Nephron (organoid): Measurements from ENCODE around the gene SH3PXD2A.

Experiments
- H3K27ac Mint-ChIP-seq, 3 experiments: 2 replicates each; pipeline ENCODE4 v1.8.0; 2020; ENCODE audit warnings: mixed read lengths in 3 of 3, mild to moderate bottlenecking in 2 of 3, moderate library complexity in 1 of 3
- H3K27me3 Mint-ChIP-seq: 2 replicates; pipeline ENCODE4 v1.8.0; 2021; ENCODE audit warnings: low read depth, mild to moderate bottlenecking, moderate library complexity, mixed read lengths
- H3K36me3 Mint-ChIP-seq: 2 replicates; pipeline ENCODE4 v1.8.0; 2020; ENCODE audit warnings: low read depth, mixed read lengths
- H3K4me1 Mint-ChIP-seq: 2 replicates; pipeline ENCODE4 v1.8.0; 2020; ENCODE audit warnings: mixed read lengths
- H3K4me3 Mint-ChIP-seq, 3 experiments: 2 replicates each; pipeline ENCODE4 v1.8.0; 2020; ENCODE audit warnings: mild to moderate bottlenecking in 3 of 3, mixed read lengths in 3 of 3, moderate library complexity in 2 of 3
- H3K9me3 Mint-ChIP-seq: 2 replicates; pipeline ENCODE4 v1.8.0; 2020; ENCODE audit warnings: mixed read lengths
- TF ChIP-seq, protein P1 (sequence below), 3 experiments: fragments of 200-600 bp; sonication (generic); IDR thresholded peaks; one replicate each; pipeline ENCODE4 v1.5.0; 2021; ENCODE audit warnings: antibody characterized with exemption in 3 of 3; ENCODE audit not compliant: unreplicated experiment in 3 of 3

The SH3PXD2A gene

GRCh38 chr10:103736763-103737162, 118.6 kb downstream of the SH3PXD2A start:
- no peak overlapping the region for H3K4me3 Mint-ChIP-seq
- peak overlapping the region in 2 of 3 experiments; percentile 58 to 60 for H3K27ac Mint-ChIP-seq
- H3K36me3 Mint-ChIP-seq: no peaks in the 10 kb centered on the region

GRCh38 chr10:103736044-103736443, 119.3 kb downstream of the SH3PXD2A start:
- TF ChIP-seq, protein P1, sequence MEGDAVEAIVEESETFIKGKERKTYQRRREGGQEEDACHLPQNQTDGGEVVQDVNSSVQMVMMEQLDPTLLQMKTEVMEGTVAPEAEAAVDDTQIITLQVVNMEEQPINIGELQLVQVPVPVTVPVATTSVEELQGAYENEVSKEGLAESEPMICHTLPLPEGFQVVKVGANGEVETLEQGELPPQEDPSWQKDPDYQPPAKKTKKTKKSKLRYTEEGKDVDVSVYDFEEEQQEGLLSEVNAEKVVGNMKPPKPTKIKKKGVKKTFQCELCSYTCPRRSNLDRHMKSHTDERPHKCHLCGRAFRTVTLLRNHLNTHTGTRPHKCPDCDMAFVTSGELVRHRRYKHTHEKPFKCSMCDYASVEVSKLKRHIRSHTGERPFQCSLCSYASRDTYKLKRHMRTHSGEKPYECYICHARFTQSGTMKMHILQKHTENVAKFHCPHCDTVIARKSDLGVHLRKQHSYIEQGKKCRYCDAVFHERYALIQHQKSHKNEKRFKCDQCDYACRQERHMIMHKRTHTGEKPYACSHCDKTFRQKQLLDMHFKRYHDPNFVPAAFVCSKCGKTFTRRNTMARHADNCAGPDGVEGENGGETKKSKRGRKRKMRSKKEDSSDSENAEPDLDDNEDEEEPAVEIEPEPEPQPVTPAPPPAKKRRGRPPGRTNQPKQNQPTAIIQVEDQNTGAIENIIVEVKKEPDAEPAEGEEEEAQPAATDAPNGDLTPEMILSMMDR (IDR thresholded peaks at IDR 0.05; ENCODE audit: unreplicated experiment in 3 of 3): no peak
- Mint-ChIP-seq H3K27ac (no peak overlapping the region), H3K4me1 (peaks cover 59% of the 10 kb centered on the region), H3K4me3 (no peak overlapping the region), H3K9me3 (no peaks in the 10 kb centered on the region), H3K36me3 (no peaks in the 10 kb centered on the region), H3K27me3 (peaks cover 4% of the 10 kb centered on the region)

More at GRCh38 chr10:103736763-103737162, 118.6 kb downstream of the SH3PXD2A start:
- Mint-ChIP-seq H3K27me3 (peaks cover 4% of the 10 kb centered on the region), H3K9me3 (no peaks in the 10 kb centered on the region), H3K4me1 (peaks cover 63% of the 10 kb centered on the region)
- TF ChIP-seq, protein P1 (IDR thresholded peaks at IDR 0.05; ENCODE audit: unreplicated experiment in 3 of 3): no peak

DNA sequence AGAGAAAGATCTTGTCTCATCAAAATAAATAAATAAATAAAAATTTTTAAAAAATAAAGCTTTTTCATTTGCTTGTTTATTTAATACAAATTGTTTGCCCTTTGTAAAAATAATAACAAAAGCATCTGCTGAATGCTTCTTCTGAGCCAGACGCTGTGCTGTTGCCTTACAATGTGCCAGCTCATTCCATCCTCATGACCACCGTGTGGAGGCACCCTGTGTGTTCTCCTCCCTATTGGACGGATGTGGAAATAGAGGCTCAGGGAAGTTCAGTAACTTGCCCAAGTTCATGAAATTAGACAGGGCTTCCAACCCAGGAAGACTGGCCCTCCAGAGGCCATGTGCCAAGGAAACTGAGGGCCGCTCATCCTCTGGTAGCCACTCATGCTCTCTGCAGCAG, 120.6 kb downstream of the SH3PXD2A start:
- no peaks in the 10 kb centered on the region for H3K9me3 Mint-ChIP-seq
- TF ChIP-seq, protein P1 (IDR thresholded peaks at IDR 0.05; ENCODE audit: unreplicated experiment in 3 of 3): no peak
- no peak overlapping the region for H3K4me3 Mint-ChIP-seq
- peaks cover 55% of the 10 kb centered on the region for H3K4me1 Mint-ChIP-seq
- peaks cover 7% of the 10 kb centered on the region for H3K27me3 Mint-ChIP-seq
- H3K36me3 Mint-ChIP-seq: no peaks in the 10 kb centered on the region
- no peak overlapping the region for H3K27ac Mint-ChIP-seq

DNA sequence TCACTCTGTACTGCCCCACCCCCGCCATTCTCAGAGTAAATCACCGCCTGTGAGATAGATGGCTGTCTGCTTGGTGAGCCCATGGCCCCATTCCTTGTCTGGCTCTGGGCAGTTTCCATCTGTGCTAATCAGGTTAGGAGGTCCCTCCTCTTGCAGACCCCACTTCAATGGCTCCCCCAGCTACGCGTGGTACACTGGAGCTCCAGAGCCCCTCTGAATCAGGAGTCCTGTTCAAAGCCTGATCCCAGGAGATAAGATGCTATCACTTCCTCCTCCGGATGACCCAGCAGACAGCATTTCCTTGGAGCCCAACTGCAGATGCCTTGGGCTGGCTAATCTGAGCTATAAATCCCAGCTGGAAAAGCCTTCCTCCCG, 122.3 kb downstream of the SH3PXD2A start:
- Mint-ChIP-seq H3K36me3 (no peaks in the 10 kb centered on the region), H3K9me3 (no peaks in the 10 kb centered on the region), H3K4me3 (no peak overlapping the region), H3K27me3 (peaks cover 8% of the 10 kb centered on the region), H3K27ac (peak overlapping the region; percentile 72 to 87 (median 75)), H3K4me1 (peaks cover 40% of the 10 kb centered on the region)
- TF ChIP-seq, protein P1 (IDR thresholded peaks at IDR 0.05; ENCODE audit: unreplicated experiment in 3 of 3): no peak

DNA sequence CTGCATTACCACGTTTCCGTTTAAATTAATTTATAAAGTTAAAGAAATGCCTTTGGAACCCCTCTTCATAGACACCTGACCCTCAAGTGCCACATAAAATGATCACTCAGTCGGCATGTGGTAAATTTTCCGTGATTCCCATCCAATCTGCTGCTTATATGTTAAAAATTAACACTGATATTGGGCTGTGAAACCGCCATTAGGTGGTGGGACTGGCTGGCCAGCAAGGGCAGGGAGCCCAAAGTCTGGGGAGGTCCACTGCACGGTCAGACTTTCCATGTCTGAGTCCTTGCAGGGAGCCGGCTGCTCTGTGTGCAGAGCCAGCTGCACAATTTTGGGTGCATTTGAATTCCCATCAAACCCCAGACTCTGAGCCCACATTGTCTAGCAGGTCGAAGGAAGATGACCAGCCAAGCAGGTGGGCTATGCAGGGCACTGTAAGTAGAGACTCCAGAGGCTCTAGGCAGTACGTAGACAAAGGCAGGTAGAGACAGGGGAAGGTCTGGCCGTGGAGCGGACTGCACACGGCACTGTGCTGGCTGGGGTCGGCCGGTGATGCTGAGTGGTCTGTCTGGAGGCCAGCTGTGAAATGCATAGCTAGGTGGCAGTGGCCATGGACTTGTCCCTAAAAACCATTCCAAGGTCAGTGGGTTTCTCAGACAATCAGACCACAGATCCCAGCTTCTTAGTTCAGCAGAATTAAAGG, 122.9 kb downstream of the SH3PXD2A start:
- Mint-ChIP-seq H3K36me3 (no peaks in the 10 kb centered on the region), H3K4me3 (no peak overlapping the region), H3K4me1 (peaks cover 41% of the 10 kb centered on the region), H3K27me3 (peaks cover 8% of the 10 kb centered on the region), H3K27ac (peak overlapping the region; percentile 72 to 87 (median 75)), H3K9me3 (no peaks in the 10 kb centered on the region)
- TF ChIP-seq, protein P1 (IDR thresholded peaks at IDR 0.05; ENCODE audit: unreplicated experiment in 3 of 3): no peak
